Stimulated activated effector memory CD8-positive, alpha-beta T cell treated with anti-CD3 and anti-CD28 coated beads, Interleukin-12 subunit alpha, Interleukin-12 subunit beta, amount 100 ng/mL, for 72 hours (primary cell): ENCODE measurements around the gene DNAJC3.
"Not testable (repeated sequence)": the region's sequence is repeated elsewhere in the genome, so short reads cannot be mapped to it uniquely, and the experiment has no call there.

Experiments
- ATAC-seq: fragments of 150-1000 bp; cut with Tn5 transposase; 2 replicates; pipeline ENCODE4 v1.10.0; 2021
- DNase-seq, 2 donors: peaks; one replicate each; pipeline ENCODE4 v3.0.0; 2021 to 2022; ENCODE audit warnings: low spot score in 2 of 2
- H3K27ac Mint-ChIP-seq: one replicate; pipeline ENCODE4 v1.8.0; 2022; ENCODE audit warnings: mild to moderate bottlenecking, mixed read lengths
- H3K36me3 Mint-ChIP-seq: one replicate; pipeline ENCODE4 v1.8.0; 2022; ENCODE audit warnings: mild to moderate bottlenecking, mixed read lengths
- H3K4me1 Mint-ChIP-seq: one replicate; pipeline ENCODE4 v1.8.0; 2022; ENCODE audit warnings: mixed read lengths
- H3K4me3 Mint-ChIP-seq: one replicate; pipeline ENCODE4 v1.8.0; 2022; ENCODE audit warnings: mild to moderate bottlenecking, mixed read lengths
- H3K9me3 Mint-ChIP-seq: one replicate; pipeline ENCODE4 v1.8.0; 2022; ENCODE audit warnings: mixed read lengths

DNAJC3 gene

DNA sequence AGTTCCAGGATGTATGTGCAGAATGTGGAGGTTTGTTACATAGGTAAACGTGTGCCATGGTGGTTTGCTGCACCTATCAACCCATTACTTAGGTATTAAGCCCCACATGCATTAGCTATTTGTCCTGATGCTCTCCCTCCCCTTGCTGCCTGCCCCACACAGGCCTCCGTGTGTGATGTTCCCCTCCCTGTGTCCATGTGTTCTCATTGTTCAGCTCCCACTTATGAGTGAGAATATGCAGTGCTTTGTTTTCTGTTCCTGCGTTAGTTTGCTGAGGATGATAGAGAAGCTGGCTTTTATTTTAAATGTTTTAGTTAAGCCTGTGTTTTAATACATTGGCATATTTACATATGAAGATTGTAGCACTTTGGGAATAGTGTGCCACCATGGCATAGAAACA is 85.7 kb downstream of the DNAJC3 start:
- DNase-seq, H3K27ac Mint-ChIP-seq, ATAC-seq, H3K4me3 Mint-ChIP-seq, H3K9me3 Mint-ChIP-seq, H3K4me1 Mint-ChIP-seq: not testable (repeated sequence)
- H3K36me3 Mint-ChIP-seq, result peaks cover 80% of the 10 kb centered on the region

DNA sequence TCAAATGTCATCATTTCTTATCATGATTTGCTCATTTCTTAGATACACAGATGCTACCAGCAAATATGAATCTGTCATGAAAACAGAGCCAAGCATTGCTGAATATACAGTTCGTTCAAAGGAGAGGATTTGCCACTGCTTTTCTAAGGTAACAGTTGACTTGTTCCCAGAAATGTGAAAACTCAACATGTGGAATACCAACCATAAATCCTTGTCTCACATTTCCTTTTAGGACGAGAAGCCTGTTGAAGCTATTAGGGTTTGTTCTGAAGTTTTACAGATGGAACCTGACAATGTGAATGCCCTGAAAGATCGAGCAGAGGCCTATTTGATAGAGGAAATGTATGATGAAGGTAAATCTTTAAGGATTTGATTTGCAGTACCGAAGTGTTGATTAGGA is 86.7 kb downstream of the DNAJC3 start:
- Mint-ChIP-seq H3K36me3 (peaks cover 73% of the 10 kb centered on the region), H3K4me3 (no peak overlapping the region), H3K9me3 (no peaks in the 10 kb centered on the region), H3K27ac (no peak overlapping the region), H3K4me1 (no peaks in the 10 kb centered on the region)
- DNase-seq (no peak), ATAC-seq (no peak)

DNA sequence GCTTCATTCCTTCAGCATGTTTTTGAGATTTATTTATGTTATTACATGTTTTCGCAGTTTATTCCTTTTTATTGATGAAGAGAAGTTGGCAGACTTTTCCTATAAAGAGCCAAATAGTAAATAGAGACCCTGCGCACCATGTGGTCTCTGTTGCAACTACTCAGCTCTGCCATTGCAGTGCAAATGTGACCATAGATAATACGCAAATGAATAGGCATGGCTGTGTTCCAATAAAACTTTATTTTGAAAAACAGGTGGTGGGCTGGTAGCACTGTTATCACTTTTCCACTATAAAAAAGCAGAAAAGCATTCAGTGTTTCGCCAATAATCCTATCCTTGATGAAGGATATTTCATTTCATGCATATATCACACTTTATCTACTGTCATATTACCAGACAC is 95.0 kb downstream of the DNAJC3 start:
- Mint-ChIP-seq H3K27ac (no peak overlapping the region), H3K4me1 (peaks cover 24% of the 10 kb centered on the region), H3K36me3 (peaks cover 53% of the 10 kb centered on the region), H3K4me3 (no peak overlapping the region), H3K9me3 (no peaks in the 10 kb centered on the region)
- ATAC-seq (no peak), DNase-seq (no peak)

DNA sequence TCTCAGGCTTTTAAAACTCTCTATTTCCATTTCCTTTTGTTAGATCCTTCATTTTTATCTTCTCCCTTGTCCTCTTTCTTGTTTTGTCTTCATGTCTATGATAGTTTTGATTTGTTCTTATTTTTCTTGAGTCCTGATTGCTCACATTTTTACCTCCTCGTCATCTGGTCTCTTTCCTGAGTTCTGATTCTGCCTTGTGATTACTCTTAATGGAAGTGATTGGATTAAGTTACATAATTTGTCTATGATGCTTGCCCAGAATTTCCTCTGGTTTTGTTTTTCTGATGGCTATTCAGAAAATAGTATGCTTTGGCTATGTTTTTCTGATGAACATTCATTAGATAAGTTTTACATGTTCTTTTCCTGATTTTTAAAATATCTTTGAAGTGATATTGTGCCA is 102.6 kb downstream of the DNAJC3 start:
- Mint-ChIP-seq H3K27ac (no peak overlapping the region), H3K4me1 (peaks cover 15% of the 10 kb centered on the region), H3K36me3 (peaks cover 21% of the 10 kb centered on the region), H3K4me3 (no peak overlapping the region), H3K9me3 (no peaks in the 10 kb centered on the region)
- no peak for ATAC-seq
- DNase-seq, result no peak

DNA sequence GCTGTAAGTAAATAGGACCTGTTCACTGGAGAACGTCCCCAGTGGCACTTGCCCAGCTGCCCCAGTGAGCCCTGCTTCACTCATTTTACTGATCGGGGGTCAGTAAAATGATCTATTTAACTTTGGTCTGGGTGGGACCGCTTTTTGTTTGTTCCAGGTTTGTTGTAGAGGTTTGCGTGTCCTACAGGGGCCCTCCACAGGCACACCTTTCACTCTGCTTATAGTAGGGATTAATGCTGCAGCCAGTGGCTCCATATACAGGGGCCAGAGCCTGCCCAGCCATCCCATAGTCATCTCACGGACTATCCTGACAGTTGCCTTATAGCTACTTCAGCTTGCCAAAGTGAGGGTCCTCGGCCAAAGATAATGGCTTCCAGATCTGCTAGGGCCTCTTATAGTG is 104.1 kb downstream of the DNAJC3 start:
- H3K9me3 Mint-ChIP-seq, result no peaks in the 10 kb centered on the region
- DNase-seq (no peak), ATAC-seq (no peak)
- peaks cover 15% of the 10 kb centered on the region for H3K4me1 Mint-ChIP-seq
- H3K4me3 Mint-ChIP-seq, result no peak overlapping the region
- no peak overlapping the region for H3K27ac Mint-ChIP-seq
- H3K36me3 Mint-ChIP-seq, result peaks cover 26% of the 10 kb centered on the region

DNA sequence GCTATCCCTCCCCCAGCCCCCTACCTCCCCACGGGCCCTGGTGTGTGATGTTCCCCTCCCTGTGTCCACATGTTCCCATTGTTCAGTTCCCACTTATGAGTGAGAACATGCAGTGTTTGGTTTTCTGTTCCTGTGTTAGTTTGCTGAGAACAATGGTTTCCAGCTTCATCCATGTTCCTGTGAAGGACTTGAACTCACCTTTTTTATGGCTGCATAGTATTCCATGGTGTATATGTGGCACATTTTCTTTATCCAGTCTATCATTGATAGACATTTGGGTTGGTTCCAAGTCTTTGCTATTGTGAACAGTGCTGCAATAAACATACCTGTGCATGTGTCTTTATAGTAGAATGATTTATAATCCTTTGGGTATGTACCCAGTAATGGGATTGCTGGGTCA is 105.0 kb downstream of the DNAJC3 start:
- Mint-ChIP-seq H3K36me3 (peaks cover 35% of the 10 kb centered on the region), H3K4me1 (peaks cover 11% of the 10 kb centered on the region)
- DNase-seq, H3K27ac Mint-ChIP-seq, ATAC-seq, H3K9me3 Mint-ChIP-seq, H3K4me3 Mint-ChIP-seq: not testable (repeated sequence)

DNA sequence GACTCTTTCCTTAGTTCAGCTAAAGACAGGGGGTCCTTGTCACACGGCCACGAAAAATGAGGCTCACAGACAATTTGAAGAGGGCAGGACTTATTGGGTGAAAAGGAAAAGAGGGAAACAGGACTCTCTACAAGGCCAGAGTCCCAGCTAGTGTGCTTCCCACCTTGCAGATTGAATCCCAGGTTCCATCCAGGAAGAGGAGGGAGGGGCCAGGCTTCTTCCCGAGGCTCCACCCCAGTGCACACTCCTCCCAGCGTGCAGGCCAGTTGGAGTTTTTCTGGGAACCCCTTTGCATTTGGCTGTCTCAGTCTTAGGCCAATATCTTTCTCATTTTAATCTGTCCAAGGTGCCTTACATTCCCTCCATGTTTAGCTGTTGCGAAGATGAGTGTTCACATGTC is 106.8 kb downstream of the DNAJC3 start:
- Mint-ChIP-seq H3K27ac (no peak overlapping the region), H3K4me3 (no peak overlapping the region), H3K36me3 (peaks cover 53% of the 10 kb centered on the region), H3K4me1 (peaks cover 7% of the 10 kb centered on the region), H3K9me3 (no peaks in the 10 kb centered on the region)
- no peak for ATAC-seq
- DNase-seq, result no peak

DNA sequence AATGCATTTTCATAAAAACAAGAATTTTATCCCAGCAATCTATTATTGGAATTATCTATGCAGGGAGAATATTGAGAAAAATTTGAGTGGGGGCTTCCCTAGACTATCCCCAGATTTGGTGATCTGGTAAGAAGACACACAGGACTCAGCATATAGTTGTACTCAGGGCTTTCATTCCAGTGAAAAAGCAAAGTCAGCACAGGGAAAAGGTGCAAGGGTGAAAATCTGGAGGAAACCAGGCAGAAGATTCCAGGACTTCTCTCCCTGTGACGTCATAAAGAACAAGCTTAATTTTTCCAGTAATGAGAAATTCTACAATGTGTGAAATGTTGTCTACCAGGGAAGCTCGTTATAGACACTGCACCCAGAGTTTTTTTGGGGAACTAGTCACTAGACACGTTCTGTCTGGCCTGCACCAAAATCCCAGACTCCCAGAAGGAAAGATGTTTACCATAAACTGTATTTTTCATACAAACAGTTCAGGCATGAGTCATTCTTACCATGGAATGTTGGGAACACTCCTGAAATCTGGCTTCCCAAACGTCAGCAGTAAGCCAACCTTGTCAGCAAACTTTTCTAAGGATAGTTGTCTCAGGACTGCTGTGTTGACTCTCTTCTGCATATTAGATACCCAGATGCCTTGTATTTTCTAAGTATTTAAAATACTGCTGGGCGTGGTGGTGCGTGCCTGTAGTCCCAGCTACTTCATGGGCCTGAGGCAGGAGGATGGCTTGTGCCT is 107.4 kb downstream of the DNAJC3 start:
- no peak overlapping the region for H3K4me3 Mint-ChIP-seq
- ATAC-seq (no peak), DNase-seq (no peak)
- H3K4me1 Mint-ChIP-seq, result peaks cover 7% of the 10 kb centered on the region
- no peak overlapping the region for H3K27ac Mint-ChIP-seq
- peaks cover 59% of the 10 kb centered on the region for H3K36me3 Mint-ChIP-seq
- no peaks in the 10 kb centered on the region for H3K9me3 Mint-ChIP-seq

DNA sequence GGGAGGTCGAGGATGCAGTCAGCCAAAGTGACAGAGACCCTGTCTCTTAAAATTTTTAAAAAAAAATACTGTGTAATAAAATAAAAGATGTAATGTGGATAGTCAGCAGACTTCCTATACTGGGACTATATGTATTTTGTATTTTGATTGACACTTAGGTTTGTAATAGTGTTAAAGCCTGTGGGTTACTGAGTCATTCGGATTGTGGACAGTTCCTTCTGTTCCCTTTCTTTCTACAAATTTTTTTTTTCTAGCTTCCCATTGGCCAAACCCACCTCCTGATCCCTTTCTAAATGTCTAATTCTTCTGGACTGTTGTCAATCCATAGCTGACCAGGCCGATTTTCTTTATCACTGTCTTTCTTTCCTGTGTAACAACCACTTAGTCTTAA is 108.0 kb downstream of the DNAJC3 start:
- DNase-seq (no peak), ATAC-seq (no peak)
- no peak overlapping the region for H3K27ac Mint-ChIP-seq
- peaks cover 7% of the 10 kb centered on the region for H3K4me1 Mint-ChIP-seq
- no peaks in the 10 kb centered on the region for H3K9me3 Mint-ChIP-seq
- H3K4me3 Mint-ChIP-seq, result no peak overlapping the region
- peaks cover 65% of the 10 kb centered on the region for H3K36me3 Mint-ChIP-seq

DNA sequence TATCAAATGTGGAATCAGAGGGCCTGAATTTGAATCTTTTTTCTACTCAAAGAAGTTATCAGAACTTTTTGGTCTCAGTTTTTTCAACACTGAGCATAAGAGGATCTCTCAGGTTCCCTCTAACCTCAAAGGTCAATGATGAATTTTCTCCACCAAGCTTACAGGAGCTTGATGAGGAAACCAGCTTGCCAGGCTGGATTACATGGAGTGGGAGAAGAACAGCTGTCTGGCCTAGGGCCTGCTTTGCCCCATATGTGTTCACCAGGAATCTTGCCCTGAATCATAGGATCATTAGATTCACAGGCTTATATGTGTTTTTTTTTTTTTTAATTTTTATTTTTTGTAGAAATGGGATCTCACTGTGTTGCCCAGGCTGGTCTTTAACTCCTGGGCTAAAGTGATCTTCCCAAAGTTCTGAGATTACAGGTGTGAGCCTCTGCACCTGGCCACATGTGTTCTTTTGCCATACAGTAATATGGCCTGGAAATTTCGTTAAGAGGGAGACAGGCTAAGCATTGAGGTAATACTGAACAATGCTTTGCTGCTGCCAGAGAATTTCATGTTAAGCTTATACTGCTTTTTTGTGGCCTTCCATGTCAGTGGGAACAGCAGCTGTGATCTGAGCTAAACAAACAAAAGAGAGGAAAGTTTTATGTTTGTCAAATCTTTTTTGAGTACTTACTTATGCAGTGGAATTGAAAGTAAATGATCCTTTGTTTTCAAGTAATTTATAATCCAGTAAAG is 110.6 kb downstream of the DNAJC3 start:
- H3K9me3 Mint-ChIP-seq, result no peaks in the 10 kb centered on the region
- H3K4me3 Mint-ChIP-seq, result no peak overlapping the region
- ATAC-seq (no peak), DNase-seq (no peak)
- peaks cover 87% of the 10 kb centered on the region for H3K36me3 Mint-ChIP-seq
- H3K4me1 Mint-ChIP-seq, result peaks cover 4% of the 10 kb centered on the region
- H3K27ac Mint-ChIP-seq, result peak overlapping the region; percentile 29

DNA sequence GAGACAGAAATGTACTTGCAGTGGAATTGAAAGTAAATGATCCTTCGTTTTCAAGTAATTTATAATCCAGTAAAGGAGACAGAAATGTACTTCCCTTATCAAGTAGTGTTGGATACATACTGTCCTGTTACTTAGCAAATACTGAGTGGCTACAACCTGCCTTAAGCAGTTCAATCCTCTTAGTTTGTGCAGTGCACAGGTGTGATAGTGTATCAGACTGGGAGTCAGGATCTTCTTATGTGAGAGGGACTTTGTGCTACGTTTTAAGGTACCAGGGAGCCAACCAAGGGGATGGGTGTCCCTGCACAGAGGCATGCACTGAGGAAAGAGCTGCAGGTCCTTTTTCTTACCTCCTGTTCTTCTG is 111.1 kb downstream of the DNAJC3 start:
- H3K9me3 Mint-ChIP-seq, result no peaks in the 10 kb centered on the region
- DNase-seq (no peak), ATAC-seq (no peak)
- H3K36me3 Mint-ChIP-seq, result peaks cover 87% of the 10 kb centered on the region
- no peak overlapping the region for H3K4me3 Mint-ChIP-seq
- peak overlapping the region; percentile 29 for H3K27ac Mint-ChIP-seq
- H3K4me1 Mint-ChIP-seq, result no peaks in the 10 kb centered on the region

DNA sequence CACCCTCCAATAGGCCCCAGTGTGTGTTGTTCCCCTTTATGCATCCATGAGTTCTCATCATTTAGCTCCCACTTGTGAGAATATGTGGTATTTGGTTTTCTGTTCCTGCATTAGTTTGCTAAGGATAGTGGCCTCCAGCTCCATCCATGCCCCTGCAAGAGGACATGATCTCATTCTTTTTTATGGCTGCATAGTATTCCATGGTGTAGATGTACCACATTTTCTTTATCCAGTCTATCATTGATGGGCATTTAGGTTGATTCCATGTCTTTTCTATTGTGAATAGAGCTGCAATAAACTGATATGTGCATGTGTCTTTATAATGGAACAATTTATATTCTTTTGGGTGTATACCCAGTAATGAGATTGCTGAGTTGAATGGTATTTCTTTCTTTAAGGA is 112.4 kb downstream of the DNAJC3 start:
- peaks cover 94% of the 10 kb centered on the region for H3K36me3 Mint-ChIP-seq

DNA sequence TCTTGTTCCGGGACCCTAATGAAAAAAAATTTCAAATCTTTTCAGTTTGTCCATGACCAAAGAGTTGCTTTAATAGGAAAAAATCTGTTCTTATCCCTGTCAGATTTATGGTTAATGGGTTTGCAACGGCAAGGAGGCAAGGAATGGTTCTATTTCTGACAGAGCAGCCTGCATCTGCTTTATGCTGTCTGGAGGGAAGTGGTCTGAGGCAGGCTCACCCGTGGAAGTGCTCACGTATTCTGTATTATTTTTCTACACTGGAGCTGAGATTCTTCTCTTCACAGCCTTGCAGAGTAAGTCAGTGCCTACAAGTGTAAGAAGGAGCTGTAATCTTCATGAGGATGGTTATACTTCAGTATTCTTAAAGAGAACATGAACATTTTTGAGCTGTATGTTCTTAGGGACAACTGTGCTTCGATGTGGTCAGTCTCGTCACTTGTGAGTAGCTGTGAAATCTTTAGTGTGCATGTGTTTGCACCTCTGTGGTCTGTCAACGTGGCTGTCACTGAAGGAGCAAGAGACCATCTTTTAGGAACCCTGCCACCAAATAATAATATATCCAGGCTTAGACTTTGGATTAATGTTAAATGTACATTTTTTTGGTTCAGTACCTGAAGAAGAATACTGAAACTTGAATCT is 114.3 kb downstream of the DNAJC3 start:
- no peaks in the 10 kb centered on the region for H3K4me1 Mint-ChIP-seq
- no peak overlapping the region for H3K4me3 Mint-ChIP-seq
- DNase-seq, result no peak
- ATAC-seq, result no peak
- H3K36me3 Mint-ChIP-seq, result peaks cover 94% of the 10 kb centered on the region
- H3K9me3 Mint-ChIP-seq, result no peaks in the 10 kb centered on the region
- H3K27ac Mint-ChIP-seq, result no peak overlapping the region

More for the DNA sequence above, 112.4 kb downstream of the DNAJC3 start:
- DNase-seq, H3K4me1 Mint-ChIP-seq, H3K9me3 Mint-ChIP-seq, H3K4me3 Mint-ChIP-seq, ATAC-seq, H3K27ac Mint-ChIP-seq: not testable (repeated sequence)

DNA sequence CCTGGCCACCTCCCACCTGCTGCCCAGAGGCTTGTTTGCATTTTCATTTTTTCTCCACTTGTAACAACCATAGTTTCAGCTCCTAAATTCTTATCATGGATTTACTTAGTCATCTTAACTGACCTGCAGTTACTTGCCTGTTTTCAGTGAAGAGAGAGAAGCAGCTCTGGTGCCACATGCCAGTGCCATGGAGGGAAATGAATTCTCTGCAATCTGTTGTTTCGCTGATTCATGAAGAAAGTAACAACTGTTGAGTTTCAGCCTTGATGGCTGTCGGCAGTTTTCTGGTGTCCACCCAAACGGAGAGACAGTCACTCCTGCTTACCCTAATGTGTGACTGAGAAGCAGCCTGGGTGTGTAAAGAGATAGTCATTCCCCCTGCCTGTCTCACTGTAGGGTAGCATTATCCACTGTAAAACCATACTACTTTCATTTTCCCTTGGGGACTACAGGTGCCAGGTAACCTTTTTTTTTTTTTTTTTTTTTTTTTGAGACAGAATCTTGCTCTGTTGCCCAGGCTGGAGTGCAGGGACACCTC is 116.1 kb downstream of the DNAJC3 start:
- DNase-seq (no peak), ATAC-seq (no peak)
- Mint-ChIP-seq H3K4me1 (no peaks in the 10 kb centered on the region), H3K4me3 (no peak overlapping the region), H3K9me3 (no peaks in the 10 kb centered on the region), H3K27ac (no peak overlapping the region), H3K36me3 (peaks cover 76% of the 10 kb centered on the region)

DNA sequence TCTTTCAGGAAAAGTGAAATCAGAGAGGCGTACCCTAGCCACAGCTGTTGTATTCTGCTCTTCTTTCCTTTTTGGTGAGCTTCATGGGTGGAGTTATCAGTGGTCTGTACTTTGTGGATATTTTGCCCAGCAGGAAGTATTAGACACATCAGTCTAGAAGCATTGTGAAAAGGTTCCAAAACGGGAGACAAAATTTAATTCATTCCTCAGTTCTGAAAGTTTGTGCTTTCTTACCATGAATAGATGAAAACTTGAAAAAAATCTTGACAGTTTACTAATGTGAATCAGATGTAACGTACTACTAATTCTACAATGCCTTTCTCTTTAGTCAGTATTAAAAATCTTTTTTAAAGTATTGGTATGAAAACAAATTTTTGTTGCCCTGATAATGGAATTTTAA is 116.8 kb downstream of the DNAJC3 start:
- H3K27ac Mint-ChIP-seq, result no peak overlapping the region
- no peaks in the 10 kb centered on the region for H3K4me1 Mint-ChIP-seq
- DNase-seq, result no peak
- peaks cover 69% of the 10 kb centered on the region for H3K36me3 Mint-ChIP-seq
- ATAC-seq, result no peak
- H3K4me3 Mint-ChIP-seq, result no peak overlapping the region
- no peaks in the 10 kb centered on the region for H3K9me3 Mint-ChIP-seq

DNA sequence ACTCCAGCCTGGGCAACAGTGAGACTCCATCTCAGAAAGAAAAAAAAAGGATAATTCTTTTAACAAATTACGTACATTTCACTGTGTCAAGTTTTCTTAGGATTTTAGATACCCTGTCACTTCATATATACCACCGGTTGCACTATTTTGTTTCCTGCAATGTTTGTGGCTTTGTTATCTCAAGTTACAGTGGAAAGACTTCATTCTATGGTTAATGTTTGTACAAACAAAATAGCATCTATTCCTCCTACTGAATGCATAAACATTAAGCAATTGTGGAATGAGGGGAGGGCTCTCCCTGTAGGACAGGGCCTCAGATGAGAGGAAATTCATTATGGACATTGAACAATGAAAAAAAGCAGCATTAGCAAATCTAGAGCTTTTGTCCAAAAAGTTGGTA is 120.1 kb downstream of the DNAJC3 start:
- no peak for DNase-seq
- Mint-ChIP-seq H3K9me3 (no peaks in the 10 kb centered on the region), H3K4me3 (no peak overlapping the region), H3K36me3 (peaks cover 36% of the 10 kb centered on the region), H3K27ac (no peak overlapping the region), H3K4me1 (no peaks in the 10 kb centered on the region)
- ATAC-seq, result no peak
